ENCODE results near the gene OTUB2.

The OTUB2 gene

GRCh38 chr14:94042433-94043091 is 16.4 kb downstream of the OTUB2 start:
- DNase-seq: no peak

GRCh38 chr14:94043111-94043755 is 17.1 kb downstream of the OTUB2 start:
- DNase-seq: no peak

- DNase-seq: no peak
These were observed 17.8 kb downstream of the OTUB2 start for GRCh38 chr14:94043756-94044475.

- DNase-seq: no peak
These were observed 18.4 kb downstream of the OTUB2 start for GRCh38 chr14:94044476-94045091.

- DNase-seq: no peak
These were observed 19.0 kb downstream of the OTUB2 start for GRCh38 chr14:94045101-94045500.

GRCh38 chr14:94045563-94046345 is 19.6 kb downstream of the OTUB2 start:
- DNase-seq: no peak

GRCh38 chr14:94046696-94047250 is 20.6 kb downstream of the OTUB2 start:
- DNase-seq: no peak

- DNase-seq: no peak
These were observed 21.4 kb downstream of the OTUB2 start for GRCh38 chr14:94047581-94047980.

GRCh38 chr14:94048691-94049624 is 22.8 kb downstream of the OTUB2 start:
- DNase-seq: no peak

GRCh38 chr14:94049625-94050023 is 23.5 kb downstream of the OTUB2 start:
- DNase-seq: no peak

- DNase-seq: no peak
These were observed 24.2 kb downstream of the OTUB2 start for GRCh38 chr14:94050231-94050880.

GRCh38 chr14:94051115-94051514 is 25.0 kb downstream of the OTUB2 start:
- DNase-seq: no peak

- DNase-seq: no peak
These were observed 25.6 kb downstream of the OTUB2 start for GRCh38 chr14:94051779-94052178.

- DNase-seq: no peak
These were observed 26.1 kb downstream of the OTUB2 start for GRCh38 chr14:94052199-94052598.

GRCh38 chr14:94052662-94053061 is 26.5 kb downstream of the OTUB2 start:
- DNase-seq: no peak

- DNase-seq: no peak
These were observed 28.3 kb downstream of the OTUB2 start for GRCh38 chr14:94054401-94054800.

GRCh38 chr14:94054936-94055335 is 28.8 kb downstream of the OTUB2 start:
- DNase-seq: no peak

- DNase-seq: no peak
These were observed 30.6 kb downstream of the OTUB2 start for GRCh38 chr14:94056579-94057308.

GRCh38 chr14:94058128-94058673 is 32.1 kb downstream of the OTUB2 start:
- no peak for DNase-seq

GRCh38 chr14:94058674-94059138 is 32.6 kb downstream of the OTUB2 start:
- no peak for DNase-seq
